Measurements from ENCODE around the gene ARHGAP31.
"Not testable (repeated sequence)": the region's sequence is repeated elsewhere in the genome, so short reads cannot be mapped to it uniquely, and the experiment has no call there.

ARHGAP31 gene

GRCh38 chr3:119314821-119315220 lies 20.6 kb downstream of the ARHGAP31 start:
- DNase-seq (ENCODE audit: extremely low spot score) = no peak
- ChIA-PET POLR2A (no interaction called here), CTCF (no interaction called here)
- TF ChIP-seq BHLHE40 (IDR thresholded peaks at IDR 0.05; ENCODE audit: borderline replicate concordance) = no peak
- no peak for TF ChIP-seq NFRKB (IDR thresholded peaks at IDR 0.05)
- no peak for TF ChIP-seq SP1 (IDR thresholded peaks at IDR 0.05)
- TF ChIP-seq ARNT (IDR thresholded peaks at IDR 0.05) = no peak
- TF ChIP-seq FOXK2 (IDR thresholded peaks at IDR 0.05) = no peak
- no peak for TF ChIP-seq FOXA1 (IDR thresholded peaks at IDR 0.05)
- TF ChIP-seq FOXM1 (IDR thresholded peaks at IDR 0.05; ENCODE audit: borderline replicate concordance) = no peak
- TF ChIP-seq SUZ12 (IDR thresholded peaks at IDR 0.05) = no peak
- no peak for TF ChIP-seq ZNF384 (IDR thresholded peaks at IDR 0.05)

- no peak for TF ChIP-seq L3MBTL2 (conservative IDR thresholded peaks at IDR 0.05)
- TF ChIP-seq ELF4 (IDR thresholded peaks at IDR 0.05) = no peak
- TF ChIP-seq SP1 (IDR thresholded peaks at IDR 0.05) = no peak
- no peak for TF ChIP-seq ZNF384 (IDR thresholded peaks at IDR 0.05)
- TF ChIP-seq HDGF (IDR thresholded peaks at IDR 0.05; ENCODE audit: borderline replicate concordance) = no peak
- TF ChIP-seq PKNOX1 (IDR thresholded peaks at IDR 0.05) = no peak
- DNase-seq (ENCODE audit: extremely low spot score) = no peak
- CTCF ChIA-PET = no interaction called here
- POLR2A ChIA-PET = no interaction called here
These were observed 21.6 kb downstream of the ARHGAP31 start for GRCh38 chr3:119315600-119316312.

GRCh38 chr3:119316313-119316670 lies 22.1 kb downstream of the ARHGAP31 start:
- no peak for DNase-seq (ENCODE audit: extremely low spot score)
- TF ChIP-seq LEF1 (IDR thresholded peaks at IDR 0.05; ENCODE audit: borderline replicate concordance) (no peak), CTBP1 (IDR thresholded peaks at IDR 0.05; ENCODE audit: borderline replicate concordance) (no peak), SUZ12 (IDR thresholded peaks at IDR 0.05) (no peak), ELF4 (IDR thresholded peaks at IDR 0.05) (no peak), ZNF384 (IDR thresholded peaks at IDR 0.05) (no peak), NFRKB (IDR thresholded peaks at IDR 0.05) (no peak), HDGF (IDR thresholded peaks at IDR 0.05; ENCODE audit: borderline replicate concordance) (no peak), BHLHE40 (IDR thresholded peaks at IDR 0.05; ENCODE audit: borderline replicate concordance) (no peak), PKNOX1 (IDR thresholded peaks at IDR 0.05) (no peak), TARDBP (IDR thresholded peaks at IDR 0.05) (no peak), ARNT (IDR thresholded peaks at IDR 0.05) (no peak), L3MBTL2 (conservative IDR thresholded peaks at IDR 0.05) (no peak), FOXA1 (IDR thresholded peaks at IDR 0.05) (no peak), FOXM1 (IDR thresholded peaks at IDR 0.05; ENCODE audit: borderline replicate concordance) (no peak), FOXK2 (IDR thresholded peaks at IDR 0.05) (no peak), SP1 (IDR thresholded peaks at IDR 0.05) (no peak)
- ChIA-PET CTCF (no interaction called here), POLR2A (no interaction called here)

- ChIA-PET CTCF (no interaction called here), POLR2A (interaction anchor here (1.0 kb wide), 1 partner anchor 180 kb away, joined by 3 read pairs; no protein-coding TSS in a partner anchor)
- no peak for DNase-seq (ENCODE audit: extremely low spot score)
- no peak for TF ChIP-seq ARNT (IDR thresholded peaks at IDR 0.05)
- TF ChIP-seq NFRKB (IDR thresholded peaks at IDR 0.05) = no peak
- no peak for TF ChIP-seq BHLHE40 (IDR thresholded peaks at IDR 0.05; ENCODE audit: borderline replicate concordance)
- TF ChIP-seq LEF1 (IDR thresholded peaks at IDR 0.05; ENCODE audit: borderline replicate concordance) = no peak
- TF ChIP-seq PKNOX1 (IDR thresholded peaks at IDR 0.05) = no peak
- TF ChIP-seq HDGF (IDR thresholded peaks at IDR 0.05; ENCODE audit: borderline replicate concordance) = no peak
- TF ChIP-seq SP1 (IDR thresholded peaks at IDR 0.05) = no peak
- no peak for TF ChIP-seq SUZ12 (IDR thresholded peaks at IDR 0.05)
- TF ChIP-seq ZNF384 (IDR thresholded peaks at IDR 0.05) = no peak
- no peak for TF ChIP-seq FOXA1 (IDR thresholded peaks at IDR 0.05)
These were observed 24.7 kb downstream of the ARHGAP31 start for GRCh38 chr3:119318876-119319275.

- ChIA-PET CTCF (no interaction called here), POLR2A (interaction anchor here (1.0 kb wide), 1 partner anchor 180 kb away, joined by 3 read pairs; no protein-coding TSS in a partner anchor)
- TF ChIP-seq ARNT (IDR thresholded peaks at IDR 0.05) (no peak), PKNOX1 (IDR thresholded peaks at IDR 0.05) (no peak), SUZ12 (IDR thresholded peaks at IDR 0.05) (no peak), ELF4 (IDR thresholded peaks at IDR 0.05) (no peak), SP1 (IDR thresholded peaks at IDR 0.05) (no peak), BHLHE40 (IDR thresholded peaks at IDR 0.05; ENCODE audit: borderline replicate concordance) (no peak), FOXA1 (IDR thresholded peaks at IDR 0.05) (no peak), TARDBP (IDR thresholded peaks at IDR 0.05) (no peak), LEF1 (IDR thresholded peaks at IDR 0.05; ENCODE audit: borderline replicate concordance) (no peak), CTBP1 (IDR thresholded peaks at IDR 0.05; ENCODE audit: borderline replicate concordance) (no peak), ZNF384 (IDR thresholded peaks at IDR 0.05) (no peak), HDGF (IDR thresholded peaks at IDR 0.05; ENCODE audit: borderline replicate concordance) (no peak), NFRKB (IDR thresholded peaks at IDR 0.05) (no peak), L3MBTL2 (conservative IDR thresholded peaks at IDR 0.05) (no peak), FOXK2 (IDR thresholded peaks at IDR 0.05) (no peak), FOXM1 (IDR thresholded peaks at IDR 0.05; ENCODE audit: borderline replicate concordance) (no peak)
- no peak for DNase-seq (ENCODE audit: extremely low spot score)
These were observed 25.1 kb downstream of the ARHGAP31 start for GRCh38 chr3:119319311-119319710.

GRCh38 chr3:119320785-119321184 lies 26.6 kb downstream of the ARHGAP31 start:
- CTCF ChIA-PET; POLR2A ChIA-PET; DNase-seq (ENCODE audit: extremely low spot score): not testable (repeated sequence)

Measured in HEK293T (cell line).